ENCODE measurements around the gene GNAS. TPM values are rescaled to one million over a fixed set of nuclear protein-coding genes. Genes with fewer than 3 reads are reported as not detected.

The GNAS gene
- total and polyA plus RNA-seq, 10 of the 15 experiments (the other 5 are each of a cell fraction or from before 2014, with no cell fraction given), result 209 to 950 (median 394) TPM

DNA sequence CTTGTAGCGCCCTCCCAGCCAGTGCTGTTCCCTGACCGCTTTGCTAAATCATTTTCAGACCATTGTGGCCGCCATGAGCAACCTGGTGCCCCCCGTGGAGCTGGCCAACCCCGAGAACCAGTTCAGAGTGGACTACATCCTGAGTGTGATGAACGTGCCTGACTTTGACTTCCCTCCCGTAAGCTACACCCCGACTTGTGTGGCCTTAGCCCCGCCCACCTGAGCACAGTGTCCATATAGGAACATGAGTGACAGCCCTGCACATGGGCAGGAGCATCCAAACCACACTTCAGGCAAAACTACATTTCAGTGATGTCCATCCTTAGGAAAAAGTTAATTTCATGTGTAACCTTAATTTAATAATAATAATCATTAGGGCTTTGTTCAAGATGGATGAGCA is 51.1 kb downstream of the GNAS start:
- TF ChIP-seq PBX3 (IDR thresholded peaks at IDR 0.05; ENCODE audit: insufficient replicate concordance, low read depth, low read length) (peak; percentile 47), RELA (IDR thresholded peaks at IDR 0.05; ENCODE audit: borderline replicate concordance, partially characterized antibody) (no peak), POLR2A (IDR thresholded peaks at IDR 0.05; ENCODE audit: low read depth, low read length) (0 out of 2 replicates have a peak, but pooled peaks have one; percentile 16)
- TF ChIP-seq, protein P1, sequence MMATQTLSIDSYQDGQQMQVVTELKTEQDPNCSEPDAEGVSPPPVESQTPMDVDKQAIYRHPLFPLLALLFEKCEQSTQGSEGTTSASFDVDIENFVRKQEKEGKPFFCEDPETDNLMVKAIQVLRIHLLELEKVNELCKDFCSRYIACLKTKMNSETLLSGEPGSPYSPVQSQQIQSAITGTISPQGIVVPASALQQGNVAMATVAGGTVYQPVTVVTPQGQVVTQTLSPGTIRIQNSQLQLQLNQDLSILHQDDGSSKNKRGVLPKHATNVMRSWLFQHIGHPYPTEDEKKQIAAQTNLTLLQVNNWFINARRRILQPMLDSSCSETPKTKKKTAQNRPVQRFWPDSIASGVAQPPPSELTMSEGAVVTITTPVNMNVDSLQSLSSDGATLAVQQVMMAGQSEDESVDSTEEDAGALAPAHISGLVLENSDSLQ (IDR thresholded peaks at IDR 0.05), result peak; percentile 81
- peaks cover 38% of the 10 kb centered on the region for H3K4me1 ChIP-seq (ENCODE audit: control insufficient read depth, insufficient read depth, low read length)
- RAD21 ChIA-PET (ENCODE audit: unreplicated experiment), result interaction anchor here (1.0 to 1.7 kb wide), 2 partner anchors 75 to 78 kb away, joined by 3 to 5 read pairs; no protein-coding TSS in a partner anchor
- CTCF ChIA-PET, result interaction anchor here (1.3 kb wide), 1 partner anchor 34 kb away, joined by 4 read pairs; no protein-coding TSS in a partner anchor
- SMC1A ChIA-PET (ENCODE audit: uncharacterized antibody, unreplicated experiment), result interaction anchor here (0.7 to 1.3 kb wide), 3 partner anchors 9 to 191 kb away, joined by 3 to 4 read pairs (median 3); no protein-coding TSS in a partner anchor
- DNase-seq (ENCODE audit: low read depth, low spot score) (no peak), ATAC-seq (no peak), FAIRE-seq (no peak)
- H3K27me3 ChIP-seq (replicated peaks in 1 of 2; ENCODE audit: control insufficient read depth in 2 of 2, insufficient read depth in 2 of 2, low read length in 1 of 2), result no peaks in the 10 kb centered on the region
- peaks cover 10 to 54% of the 10 kb centered on the region in 2 experiments for H3K36me3 ChIP-seq (ENCODE audit: control insufficient read depth in 2 of 2, insufficient read depth in 2 of 2, low read length in 1 of 2)
- H3K4me3 ChIP-seq, result no peak overlapping the region
- H2AFZ ChIP-seq (ENCODE audit: control insufficient read depth, low read depth, low read length), result no peak overlapping the region
- 77% methylated on average over 9 of the region's 9 CpGs for WGBS (ENCODE audit: insufficient coverage, insufficient replicate concordance, low lambda C conversion rate, missing lambda C conversion rate)
- peaks cover 56% of the 10 kb centered on the region for H3K79me2 ChIP-seq (ENCODE audit: control insufficient read depth, insufficient read depth, low read length)
- intact Hi-C loops (cut with micrococcal nuclease; ENCODE audit: unreplicated experiment), result no loop called here
- H4K20me1 ChIP-seq (ENCODE audit: control insufficient read depth, insufficient read depth), result no peaks in the 10 kb centered on the region
- POLR2A ChIA-PET, result interaction anchor here (1.3 kb wide), 1 partner anchor 130 kb away, joined by 3 read pairs; no protein-coding TSS in a partner anchor
- no peak overlapping the region for H3K9ac ChIP-seq (ENCODE audit: control insufficient read depth, insufficient read depth, low read length)
- no peaks in the 10 kb centered on the region for H3K9me3 ChIP-seq (replicated peaks; ENCODE audit: control insufficient read depth, insufficient read depth, low read length)
- no TSS peak for BruUV-seq (replicated peaks)
- in situ Hi-C loops (cut with MboI), result no loop called here
- no peak overlapping the region for H3K27ac ChIP-seq (ENCODE audit: control insufficient read depth, insufficient read depth)
- no peak overlapping the region for H3K4me2 ChIP-seq (ENCODE audit: control insufficient read depth, insufficient read depth)
